Natural killer cell (primary cell): ENCODE results near the gene STOML1. TPM values are rescaled to one million over a fixed set of nuclear protein-coding genes. Genes with fewer than 3 reads are reported as not detected.

Experiments used
- ATAC-seq, 3 donors: fragments of 150-1000 bp in 2 of 3; fragments of 200-7000 bp in 1 of 3; cut with Tn5 transposase; 1 replicate in 1 of 3; 2 replicates in 2 of 3; pipeline ENCODE4 v1.10.0; 2021; ENCODE audit warnings: mild to moderate bottlenecking in 2 of 3, moderate library complexity in 2 of 3
- DNase-seq, 2 donors: peaks; one replicate each; pipeline versions ENCODE4 v3.0.0 to v3.0.0-alpha.2; 2013 to 2021; ENCODE audit warnings: mixed read lengths in 1 of 2
- H3K27ac ChIP-seq: one replicate; pipeline ENCODE4 v1.5.1; 2013; ENCODE audit warnings: mild to moderate bottlenecking, low read length
- H3K27me3 ChIP-seq: one replicate; pipeline ENCODE4 v1.6.1; 2013; ENCODE audit warnings: low read length; ENCODE audit not compliant: control insufficient read depth, insufficient read depth
- H3K36me3 ChIP-seq: one replicate; pipeline ENCODE4 v1.6.1; 2013; ENCODE audit warnings: low read length; ENCODE audit not compliant: control insufficient read depth, insufficient read depth
- H3K4me1 ChIP-seq: one replicate; pipeline ENCODE4 v1.6.1; 2013; ENCODE audit warnings: low read length; ENCODE audit not compliant: control insufficient read depth, insufficient read depth
- H3K4me3 ChIP-seq: one replicate; pipeline ENCODE4 v1.5.1; 2013; ENCODE audit warnings: low read length
- H3K9me3 ChIP-seq: one replicate; pipeline ENCODE4 v1.6.1; 2013; ENCODE audit warnings: low read length; ENCODE audit not compliant: control insufficient read depth, insufficient read depth
- H3K27ac Mint-ChIP-seq, 2 donors: one replicate each; pipeline ENCODE4 v1.8.0; 2022; ENCODE audit warnings: mild to moderate bottlenecking in 2 of 2, mixed read lengths in 2 of 2, moderate library complexity in 1 of 2
- H3K27me3 Mint-ChIP-seq, 2 donors: one replicate each; pipeline ENCODE4 v1.8.0; 2022; ENCODE audit warnings: low read depth in 2 of 2, mixed read lengths in 2 of 2
- H3K36me3 Mint-ChIP-seq: one replicate; pipeline ENCODE4 v1.8.0; 2022; ENCODE audit warnings: mixed read lengths
- H3K4me1 Mint-ChIP-seq, 2 donors: one replicate each; pipeline ENCODE4 v1.8.0; 2022; ENCODE audit warnings: mixed read lengths in 2 of 2
- H3K4me3 Mint-ChIP-seq: one replicate; pipeline ENCODE4 v1.8.0; 2022; ENCODE audit warnings: mild to moderate bottlenecking, moderate library complexity, mixed read lengths
- H3K9me3 Mint-ChIP-seq, 2 donors: one replicate each; pipeline ENCODE4 v1.8.0; 2022; ENCODE audit warnings: mixed read lengths in 2 of 2
- CTCF ChIP-seq: fragments of 200-600 bp; IDR thresholded peaks from one replicate; pipeline ENCODE4 v1.8.0; 2022; ENCODE audit warnings: antibody characterized with exemption
- WGBS: methylation state at CpG from one replicate; pipeline ENCODE4 v1.1.7; 2013; ENCODE audit warnings: missing lambda C conversion rate; ENCODE audit not compliant: insufficient coverage; 5-methylcytosine and 5-hydroxymethylcytosine counted together
- intact Hi-C: fragments of 100-400 bp; cut with micrococcal nuclease; formaldehyde crosslinking; loops from one replicate; pipeline ENCODE4 v1.14.2; 2022
- total RNA-seq, 4 donors: library from RNA; stranded (reverse); fragments of 120-200 nt in 1 of 4; gene quantifications; one replicate each; pipeline versions ENCODE4 v1.2.3 to v1.2.4, GENCODE V29; 2013 to 2022

The STOML1 gene
- total RNA-seq, 3 donors from 2014 or later (not counting 1 experiment from before 2014, with no cell fraction given), result 5.6 to 8.2 (median 7.0) TPM

- H3K9me3 Mint-ChIP-seq, result no peaks in the 10 kb centered on the region
- H3K4me3 Mint-ChIP-seq, result no peak overlapping the region
- no peaks in the 10 kb centered on the region for H3K36me3 ChIP-seq
- H3K27ac Mint-ChIP-seq, result peak overlapping the region in 1 of 2 donors; percentile 22
- no peak for DNase-seq
- no peaks in the 10 kb centered on the region for H3K27me3 ChIP-seq
- ATAC-seq, result no peak
- 98% methylated on average over 2 of the region's 2 CpGs for WGBS
- H3K27ac ChIP-seq, result no peak overlapping the region
- intact Hi-C loops, result no loop called here
- H3K9me3 ChIP-seq, result no peaks in the 10 kb centered on the region
- no peak overlapping the region for H3K4me3 ChIP-seq
- H3K27me3 Mint-ChIP-seq, result peaks cover 4 to 10% of the 10 kb centered on the region in 2 donors
- no peak for TF ChIP-seq CTCF
- peaks cover 17 to 23% of the 10 kb centered on the region in 2 donors for H3K4me1 Mint-ChIP-seq
- H3K4me1 ChIP-seq, result peaks cover 19% of the 10 kb centered on the region
- H3K36me3 Mint-ChIP-seq, result no peaks in the 10 kb centered on the region
Observed at GRCh38 chr15:73957785-73958184, 34.3 kb downstream of the STOML1 start.

DNA sequence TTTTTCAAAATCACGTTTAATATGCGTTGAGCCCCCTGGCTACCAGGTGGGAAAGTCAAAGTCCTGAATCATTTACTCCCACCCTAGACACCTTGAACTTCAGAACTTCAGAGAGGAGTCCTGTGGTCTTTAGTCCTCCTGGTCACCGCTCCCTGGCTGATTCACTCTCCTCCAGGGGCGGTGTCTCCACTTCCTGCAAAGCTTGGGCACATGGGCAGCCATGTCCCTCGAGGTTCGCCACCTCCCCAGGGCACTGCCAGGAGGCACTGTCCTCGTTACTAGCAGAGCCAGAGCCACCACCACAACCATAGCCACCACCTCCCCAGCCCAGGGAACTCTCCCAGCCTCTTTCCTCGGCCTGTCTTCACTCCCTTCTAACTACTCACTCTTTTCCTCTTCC lies 34.8 kb downstream of the STOML1 start:
- Histone ChIP-seq H3K4me1 (peaks cover 19% of the 10 kb centered on the region), H3K9me3 (no peaks in the 10 kb centered on the region), H3K27ac (no peak overlapping the region), H3K4me3 (no peak overlapping the region), H3K27me3 (no peaks in the 10 kb centered on the region), H3K36me3 (no peaks in the 10 kb centered on the region)
- TF ChIP-seq CTCF, result no peak
- H3K4me1 Mint-ChIP-seq, result peaks cover 17 to 23% of the 10 kb centered on the region in 2 donors
- H3K27me3 Mint-ChIP-seq, result peaks cover 4 to 10% of the 10 kb centered on the region in 2 donors
- intact Hi-C loops, result no loop called here
- 53% methylated on average over 8 of the region's 8 CpGs for WGBS
- DNase-seq (no peak), ATAC-seq (no peak)
- no peak overlapping the region for H3K4me3 Mint-ChIP-seq
- H3K9me3 Mint-ChIP-seq, result no peaks in the 10 kb centered on the region
- no peaks in the 10 kb centered on the region for H3K36me3 Mint-ChIP-seq
- H3K27ac Mint-ChIP-seq, result peak overlapping the region in 1 of 2 donors; percentile 22

- H3K9me3 ChIP-seq, result no peaks in the 10 kb centered on the region
- peaks cover 4 to 10% of the 10 kb centered on the region in 2 donors for H3K27me3 Mint-ChIP-seq
- whole genome bisulfite sequencing, result 14% methylated on average over 9 of the region's 9 CpGs
- H3K36me3 ChIP-seq, result no peaks in the 10 kb centered on the region
- no peak overlapping the region for H3K4me3 Mint-ChIP-seq
- peaks cover 17 to 23% of the 10 kb centered on the region in 2 donors for H3K4me1 Mint-ChIP-seq
- H3K27ac Mint-ChIP-seq, result peak overlapping the region in 1 of 2 donors; percentile 16
- peak in 1 of 3 donors; percentile 31 for ATAC-seq
- no peak overlapping the region for H3K4me3 ChIP-seq
- DNase-seq, result no peak
- no peak overlapping the region for H3K27ac ChIP-seq
- TF ChIP-seq CTCF, result no peak
- no peaks in the 10 kb centered on the region for H3K36me3 Mint-ChIP-seq
- peaks cover 24% of the 10 kb centered on the region for H3K4me1 ChIP-seq
- intact Hi-C loops, result no loop called here
- no peaks in the 10 kb centered on the region for H3K27me3 ChIP-seq
- H3K9me3 Mint-ChIP-seq, result no peaks in the 10 kb centered on the region
Observed at GRCh38 chr15:73956743-73957135, 35.4 kb downstream of the STOML1 start.
